Thoracic aorta (tissue), 2 donors: ENCODE results near the gene CFAP100. TPM values are rescaled to one million over a fixed set of nuclear protein-coding genes. Genes with fewer than 3 reads are reported as not detected.

Experiments
- ATAC-seq: fragments of 150-250 bp; one replicate; pipeline ENCODE4 v1.8.0; 2017; ENCODE audit warnings: low read depth; ENCODE audit not compliant: insufficient number of reproducible peaks, low FRiP score
- DNase-seq: peaks from one replicate; pipeline ENCODE4 v3.0.0-alpha.2; 2020; ENCODE audit warnings: low spot score
- H3K27ac ChIP-seq, 2 donors: fragments of 200-600 bp; sonication (generic); 1 replicate in 1 of 2; 2 replicates in 1 of 2; pipeline ENCODE4 v1.5.1; 2016; ENCODE audit warnings: mild to moderate bottlenecking in 2 of 2, moderate library complexity in 2 of 2
- H3K27me3 ChIP-seq: fragments of 200-600 bp; sonication (generic); replicated peaks from 2 replicates; pipeline ENCODE4 v1.6.0; 2016; ENCODE audit warnings: mild to moderate bottlenecking; ENCODE audit not compliant: insufficient read depth
- H3K36me3 ChIP-seq: fragments of 200-600 bp; sonication (generic); one replicate; pipeline ENCODE4 v1.5.1; 2016
- H3K4me1 ChIP-seq, 2 donors: fragments of 200-600 bp; sonication (generic); 1 replicate in 1 of 2; 2 replicates in 1 of 2; pipeline versions ENCODE4 v1.5.1 to v1.6.0; 2016; ENCODE audit warnings: low read depth in 2 of 2, mild to moderate bottlenecking in 1 of 2; ENCODE audit not compliant: control insufficient read depth in 1 of 2
- H3K4me3 ChIP-seq: fragments of 200-600 bp; sonication (generic); 2 replicates; pipeline ENCODE4 v1.5.1; 2016; ENCODE audit warnings: mild to moderate bottlenecking
- H3K9me3 ChIP-seq: fragments of 200-600 bp; sonication (generic); 2 replicates; pipeline ENCODE4 v1.5.1; 2016
- CTCF ChIP-seq: fragments of 200-600 bp; sonication (generic); IDR thresholded peaks from one replicate; pipeline ENCODE4 v1.5.1; 2019; ENCODE audit warnings: antibody characterized with exemption
- total RNA-seq, 2 donors: library from RNA; depleted of rRNA; stranded (reverse); fragments of >200 nt; gene quantifications; one replicate each; pipeline versions ENCODE4 v1.1.0 to v1.2.3, GENCODE V29; 2016

CFAP100 gene
- total RNA-seq, 2 donors from 2014 or later: not detected

DNA sequence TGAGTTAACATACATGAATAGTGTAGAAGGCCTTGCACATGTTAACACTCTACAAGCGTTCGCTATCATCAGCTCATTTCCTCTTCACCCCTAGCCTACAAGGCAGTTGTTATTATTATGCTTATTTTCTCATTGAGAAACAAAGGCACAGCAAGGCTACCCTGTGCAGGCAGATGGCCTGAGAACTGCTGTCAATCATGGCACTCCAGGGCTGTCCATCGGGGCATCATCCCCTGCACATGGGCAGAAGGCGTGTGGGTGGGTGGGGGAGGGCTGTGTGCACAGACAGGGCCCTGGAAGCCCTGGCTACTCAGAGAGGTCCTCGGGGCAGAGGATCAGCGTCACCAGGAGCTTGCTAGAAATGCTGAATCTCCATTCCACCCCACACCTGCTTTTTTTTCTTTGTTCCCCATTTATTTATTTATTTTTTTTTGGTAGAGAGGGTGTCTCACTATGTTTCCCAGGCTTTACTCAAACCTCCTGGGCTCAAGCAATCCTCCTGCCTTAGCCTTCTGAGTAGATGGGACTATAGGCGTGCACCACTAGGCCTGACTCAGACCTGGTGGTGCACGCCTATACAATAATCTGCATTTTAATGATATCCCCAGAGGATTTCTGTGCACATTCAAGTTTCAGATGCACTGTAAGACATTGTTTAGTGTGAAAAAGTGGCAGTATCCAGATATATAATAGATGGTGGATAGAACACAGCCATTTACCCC is 90.6 kb downstream of the CFAP100 start:
- no peaks in the 10 kb centered on the region for H3K27me3 ChIP-seq
- DNase-seq: no peak
- peaks cover 4 to 20% of the 10 kb centered on the region in 2 donors for H3K4me1 ChIP-seq
- ATAC-seq: no peak
- no peak overlapping the region for H3K4me3 ChIP-seq
- no peak for TF ChIP-seq CTCF
- H3K36me3 ChIP-seq: no peaks in the 10 kb centered on the region
- no peaks in the 10 kb centered on the region for H3K9me3 ChIP-seq
- H3K27ac ChIP-seq: no peak overlapping the region

GRCh38 chr3:126485956-126486355 is 91.2 kb downstream of the CFAP100 start:
- no peaks in the 10 kb centered on the region for H3K27me3 ChIP-seq
- H3K36me3 ChIP-seq: no peaks in the 10 kb centered on the region
- DNase-seq (no peak), ATAC-seq (no peak)
- H3K27ac ChIP-seq: no peak overlapping the region
- no peak for TF ChIP-seq CTCF
- no peaks in the 10 kb centered on the region for H3K9me3 ChIP-seq
- H3K4me3 ChIP-seq: no peak overlapping the region
- peaks cover 4 to 16% of the 10 kb centered on the region in 2 donors for H3K4me1 ChIP-seq

Other genes with a start within 250 kb of the CFAP100 start
- 10 to 100 TPM; 50.2 to 62.5 TPM for gene ALDH1L1, start 214.3 kb upstream of the CFAP100 start, total RNA-seq
- 10 to 100 TPM; 55.7 to 90.2 TPM for gene KLF15, start 37.5 kb upstream of the CFAP100 start, total RNA-seq
- 10 to 100 TPM; 53.5 to 55.0 TPM for gene ZXDC, start 81.0 kb downstream of the CFAP100 start, total RNA-seq
- gene UROC1, start 122.9 kb downstream of the CFAP100 start, total RNA-seq: not detected
- not detected for gene CHST13, start 129.2 kb downstream of the CFAP100 start, total RNA-seq
- not detected for gene C3orf22, start 164.0 kb downstream of the CFAP100 start, total RNA-seq